K562 (cell line): ENCODE measurements around the gene SHF. TPM values are rescaled to one million over a fixed set of nuclear protein-coding genes. Genes with fewer than 3 reads are reported as not detected.
A peak's percentile ranks its signal among the peaks of the same experiment; 100 is the strongest.

Experiments
- ARID1B ChIP-seq: fragments of 450-650 bp; IDR thresholded peaks from 2 replicates; pipeline ENCODE4 v1.6.1; 2016; ENCODE audit warnings: antibody characterized with exemption, mild to moderate bottlenecking, inconsistent platforms
- ARID2 ChIP-seq: fragments of 450-650 bp; IDR thresholded peaks from 2 replicates; pipeline ENCODE4 v1.6.1; 2017; ENCODE audit warnings: antibody characterized with exemption, mild to moderate bottlenecking
- ASH1L ChIP-seq: fragments of 450-650 bp; IDR thresholded peaks from 2 replicates; pipeline ENCODE4 v1.6.1; 2018; ENCODE audit warnings: borderline replicate concordance, mild to moderate bottlenecking, low read depth; ENCODE audit not compliant: partially characterized antibody
- BMI1 ChIP-seq: fragments of 150-350 bp; IDR thresholded peaks from 2 replicates; pipeline ENCODE4 v1.6.1; 2014; ENCODE audit warnings: low read length
- CCNT2 ChIP-seq: IDR thresholded peaks from 2 replicates; pipeline ENCODE4 v1.6.1; 2011; ENCODE audit warnings: borderline replicate concordance, low read depth, mild to moderate bottlenecking, moderate library complexity, mixed read lengths, low read length; ENCODE audit not compliant: insufficient read length; ENCODE audit errors: extremely low read depth
- CXXC5 ChIP-seq: fragments of 250-450 bp; sonication (Bioruptor Pico); IDR thresholded peaks from 2 replicates; pipeline ENCODE4 v1.8.0; 2022; ENCODE audit warnings: inconsistent platforms, mild to moderate bottlenecking, moderate library complexity
- EP300 ChIP-seq: IDR thresholded peaks from 2 replicates; pipeline ENCODE4 v1.6.1; 2012; ENCODE audit warnings: low read length, improper control_type of control experiment
- ETV5 ChIP-seq: sonication (generic); formaldehyde crosslinking; IDR thresholded peaks from 2 replicates; pipeline ENCODE4 v1.4.0; 2020; ENCODE audit warnings: low read depth, mild to moderate bottlenecking, missing genetic modification reagents
- HNRNPL ChIP-seq: fragments of 200-400 bp; formaldehyde crosslinking; IDR thresholded peaks from 2 replicates; pipeline ENCODE4 v1.6.1; 2017; ENCODE audit warnings: low read depth, mild to moderate bottlenecking, low read length
- KDM1A ChIP-seq, 2 experiments: fragments of 450-650 bp; IDR thresholded peaks; 2 replicates each; pipeline ENCODE4 v1.6.1; 2016; ENCODE audit warnings: mild to moderate bottlenecking in 2 of 2
- LARP7 ChIP-seq: fragments of 450-650 bp; IDR thresholded peaks from 2 replicates; pipeline ENCODE4 v1.6.1; 2016
- MTA2 ChIP-seq: fragments of 450-650 bp; IDR thresholded peaks from 2 replicates; pipeline ENCODE4 v1.6.1; 2016; ENCODE audit warnings: low read depth
- NR4A1 ChIP-seq, 2 experiments: fragments of 250-450 bp in 1 of 2; fragments of 450-650 bp in 1 of 2; sonication (Bioruptor Pico) in 1 of 2; IDR thresholded peaks; 2 replicates each; pipeline versions ENCODE4 v1.4.0 to v1.6.1; 2016 to 2020; ENCODE audit warnings: mild to moderate bottlenecking in 2 of 2, missing compliant biosample characterization in 1 of 2, missing genetic modification characterization in 1 of 2, moderate library complexity in 1 of 2
- PHF20 ChIP-seq: fragments of 450-650 bp; IDR thresholded peaks from 2 replicates; pipeline ENCODE4 v1.6.1; 2018; ENCODE audit not compliant: partially characterized antibody
- PHF8 ChIP-seq: fragments of 200-600 bp; sonication (generic); IDR thresholded peaks from 2 replicates; pipeline ENCODE4 v1.6.1; 2012; ENCODE audit warnings: mixed run types, mild to moderate bottlenecking, inconsistent platforms, low read length, moderate library complexity, borderline replicate concordance
- RB1 ChIP-seq: fragments of 450-650 bp; IDR thresholded peaks from 2 replicates; pipeline ENCODE4 v1.6.1; 2017; ENCODE audit warnings: low read depth, mild to moderate bottlenecking
- RBBP5 ChIP-seq: fragments of 200-600 bp; sonication (generic); IDR thresholded peaks from 2 replicates; pipeline ENCODE4 v1.6.1; 2012; ENCODE audit warnings: borderline replicate concordance, mild to moderate bottlenecking, low read length, control low read depth, inconsistent platforms; ENCODE audit not compliant: insufficient read depth, poor library complexity, severe bottlenecking
- RBM25 ChIP-seq: fragments of 200-400 bp; formaldehyde crosslinking; IDR thresholded peaks from 2 replicates; pipeline ENCODE4 v1.6.1; 2018; ENCODE audit warnings: low read length, low read depth, moderate library complexity; ENCODE audit not compliant: severe bottlenecking
- SRF ChIP-seq, 2 experiments: fragments of 250-450, 450-650 bp in 1 of 2; sonication (Bioruptor Pico) in 1 of 2; sonication (generic) in 1 of 2; formaldehyde crosslinking; IDR thresholded peaks; 2 replicates each; pipeline versions ENCODE4 v1.5.0 to v1.5.1; 2020 to 2022; ENCODE audit warnings: mild to moderate bottlenecking in 1 of 2, missing genetic modification reagents in 1 of 2
- YBX1 ChIP-seq: fragments of 450-650 bp; IDR thresholded peaks from 2 replicates; pipeline ENCODE4 v1.7.1; 2016; ENCODE audit warnings: mild to moderate bottlenecking
- ZBTB11 ChIP-seq, 3 experiments: fragments of 200-800 bp in 1 of 3; fragments of 250-450 bp in 1 of 3; fragments of 450-650 bp in 1 of 3; sonication (Bioruptor Pico) in 1 of 3; sonication (Bioruptor generic) in 1 of 3; formaldehyde crosslinking in 1 of 3; IDR thresholded peaks; 2 replicates each; pipeline versions ENCODE4 v1.6.1 to v1.8.0; 2016 to 2022; ENCODE audit warnings: mild to moderate bottlenecking in 2 of 3, missing genetic modification characterization in 2 of 3, missing compliant biosample characterization in 1 of 3, moderate library complexity in 1 of 3
- ZNF124 ChIP-seq: sonication (generic); formaldehyde crosslinking; IDR thresholded peaks from 2 replicates; pipeline ENCODE4 v1.8.1; 2022; ENCODE audit warnings: missing genetic modification reagents
- ZNF140 ChIP-seq: fragments of 250-450 bp; sonication (Bioruptor Pico); IDR thresholded peaks from 2 replicates; pipeline ENCODE4 v1.8.0; 2021; ENCODE audit warnings: moderate library complexity, mild to moderate bottlenecking, inconsistent platforms
- ZNF175 ChIP-seq: fragments of 200-800 bp; sonication (Bioruptor generic); IDR thresholded peaks from 2 replicates; pipeline ENCODE4 v1.6.1; 2016; ENCODE audit warnings: low read depth, mild to moderate bottlenecking, missing genetic modification characterization, missing compliant biosample characterization
- ZNF197 ChIP-seq: fragments of 200-800 bp; sonication (Bioruptor generic); IDR thresholded peaks from 2 replicates; pipeline ENCODE4 v1.6.1; 2016; ENCODE audit warnings: low read depth, missing genetic modification characterization, missing compliant biosample characterization
- ZNF589 ChIP-seq: fragments of 200-800 bp; sonication (Bioruptor generic); IDR thresholded peaks from 2 replicates; pipeline ENCODE4 v1.6.1; 2016; ENCODE audit warnings: low read depth, missing genetic modification characterization, missing compliant biosample characterization
- ZNF79 ChIP-seq: fragments of 250-450 bp; sonication (Bioruptor Pico); IDR thresholded peaks from 2 replicates; pipeline ENCODE4 v1.4.0; 2020; ENCODE audit warnings: low read depth, mild to moderate bottlenecking, moderate library complexity
- ZZZ3 ChIP-seq: fragments of 450-650 bp; IDR thresholded peaks from 2 replicates; pipeline ENCODE4 v1.6.1; 2016; ENCODE audit warnings: antibody characterized with exemption, mild to moderate bottlenecking, moderate library complexity
- polyA plus RNA-seq, 8 experiments: library from polyadenylated mRNA; depleted of rRNA in 4 of 8; stranded (reverse) in 5 of 8; unstranded in 3 of 8; fragments of >200 nt; fragmentation: Nextera tagmentation in 2 of 8; fragmentation: Illumina TruSeq in 1 of 8; extraction: Ambion mirVana in 2 of 8; extraction: Trizol in 1 of 8; gene quantifications; 2 replicates each; pipeline versions ENCODE4 v1.2.1 to v1.2.3, GENCODE V29; 2011 to 2014; ENCODE audit warnings: inconsistent platforms in 1 of 8, missing spikeins in 1 of 8
- total RNA-seq, 7 experiments: library from RNA; depleted of rRNA in 6 of 7; stranded (reverse); fragments of >200 nt in 6 of 7; fragmentation: Illumina TruSeq in 2 of 7; extraction: Trizol in 2 of 7; gene quantifications; 2 replicates each; pipeline versions ENCODE4 v1.2.1 to v1.2.3, GENCODE V29; 2011 to 2021; ENCODE audit warnings: low replicate concordance in 1 of 7

SHF gene
- total and polyA plus RNA-seq, 9 of the 15 experiments (the other 6 are each of a cell fraction or from before 2014, with no cell fraction given), result 0.51 to 2.2 (median 0.85) TPM; not detected in 2

GRCh38 chr15:45118131-45118588, 69.6 kb downstream of the SHF start (continued):
- TF ChIP-seq NR4A1 (CRISPR knock-in tag; IDR thresholded peaks at IDR 0.05) (no peak), NR4A1 (tag; IDR thresholded peaks at IDR 0.05) (no peak), RBM25 (no peak), ZNF140 (CRISPR knock-in tag) (no peak), EP300 (0 out of 2 replicates have a peak, but pooled peaks have one; percentile 38), YBX1 (no peak), BMI1 (no peak), MTA2 (no peak), RBBP5 (no peak), ZNF197 (CRISPR knock-in tag) (no peak), PHF20 (no peak), ZNF124 (CRISPR knock-in tag) (no peak), ZNF175 (CRISPR knock-in tag) (no peak), ARID2 (peak; percentile 87), ASH1L (no peak), ZBTB11 (CRISPR knock-in tag; IDR thresholded peaks at IDR 0.05) (no peak), HNRNPL (no peak), PHF8 (no peak), ZNF79 (CRISPR knock-in tag) (no peak), ARID1B (no peak), ZNF589 (CRISPR knock-in tag) (no peak), RB1 (peak; percentile 91), CCNT2 (no peak), ZZZ3 (no peak), LARP7 (no peak), CXXC5 (peak; percentile 58; the same call in 1 of the 2 replicates), KDM1A (IDR thresholded peaks at IDR 0.05) (no peak), SRF (CRISPR knock-in tag; IDR thresholded peaks at IDR 0.05) (no peak), ETV5 (CRISPR knock-in tag) (peak; percentile 51; the same call in 1 of the 2 replicates)
